ENCODE measurements around the gene PXMP2. TPM values are rescaled to one million over a fixed set of nuclear protein-coding genes. Genes with fewer than 3 reads are reported as not detected.

Gene PXMP2
- total RNA-seq, 4 donors from 2014 or later, result 40.8 to 72.5 (median 62.3) TPM

DNA sequence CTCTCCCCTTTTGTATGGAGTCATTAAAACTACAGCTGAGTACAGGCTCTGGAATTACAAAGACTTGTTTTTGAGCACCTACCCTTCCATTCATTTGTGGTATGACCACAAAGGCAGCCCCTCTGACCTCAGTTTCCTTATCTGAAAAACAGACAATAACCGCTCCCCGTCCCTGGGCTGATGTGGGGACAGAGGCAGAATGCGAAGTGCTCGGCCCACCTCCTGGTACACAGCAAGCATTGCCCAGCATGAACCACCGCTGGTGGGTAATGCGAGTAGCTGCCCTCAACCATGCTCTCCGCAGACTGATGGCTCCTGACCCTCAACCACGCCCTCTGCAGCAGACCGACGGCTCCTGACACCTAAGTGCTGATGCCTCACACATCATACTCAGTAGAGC, 46.5 kb upstream of the PXMP2 start:
- no peak overlapping the region for H3K27ac ChIP-seq
- DNase-seq (ENCODE audit: low spot score in 2 of 2), result no peak
- no peak for TF ChIP-seq POLR2A (IDR thresholded peaks at IDR 0.05)
- TF ChIP-seq, protein P1, sequence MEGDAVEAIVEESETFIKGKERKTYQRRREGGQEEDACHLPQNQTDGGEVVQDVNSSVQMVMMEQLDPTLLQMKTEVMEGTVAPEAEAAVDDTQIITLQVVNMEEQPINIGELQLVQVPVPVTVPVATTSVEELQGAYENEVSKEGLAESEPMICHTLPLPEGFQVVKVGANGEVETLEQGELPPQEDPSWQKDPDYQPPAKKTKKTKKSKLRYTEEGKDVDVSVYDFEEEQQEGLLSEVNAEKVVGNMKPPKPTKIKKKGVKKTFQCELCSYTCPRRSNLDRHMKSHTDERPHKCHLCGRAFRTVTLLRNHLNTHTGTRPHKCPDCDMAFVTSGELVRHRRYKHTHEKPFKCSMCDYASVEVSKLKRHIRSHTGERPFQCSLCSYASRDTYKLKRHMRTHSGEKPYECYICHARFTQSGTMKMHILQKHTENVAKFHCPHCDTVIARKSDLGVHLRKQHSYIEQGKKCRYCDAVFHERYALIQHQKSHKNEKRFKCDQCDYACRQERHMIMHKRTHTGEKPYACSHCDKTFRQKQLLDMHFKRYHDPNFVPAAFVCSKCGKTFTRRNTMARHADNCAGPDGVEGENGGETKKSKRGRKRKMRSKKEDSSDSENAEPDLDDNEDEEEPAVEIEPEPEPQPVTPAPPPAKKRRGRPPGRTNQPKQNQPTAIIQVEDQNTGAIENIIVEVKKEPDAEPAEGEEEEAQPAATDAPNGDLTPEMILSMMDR (IDR thresholded peaks at IDR 0.05), result no peak
- no peak for TF ChIP-seq EP300 (IDR thresholded peaks at IDR 0.05)
- H3K27me3 ChIP-seq, result no peaks in the 10 kb centered on the region
- peaks cover 0 to 84% (median 12%) of the 10 kb centered on the region in 3 donors for H3K36me3 ChIP-seq
- H3K9me3 ChIP-seq, result no peaks in the 10 kb centered on the region
- H3K4me3 ChIP-seq, result no peak overlapping the region
- 71 to 82% methylated on average over 6 to 10 of the region's 10 CpGs for WGBS, 2 donors
- peaks cover 0 to 8% (median 0%) of the 10 kb centered on the region in 4 donors for H3K4me1 ChIP-seq

DNA sequence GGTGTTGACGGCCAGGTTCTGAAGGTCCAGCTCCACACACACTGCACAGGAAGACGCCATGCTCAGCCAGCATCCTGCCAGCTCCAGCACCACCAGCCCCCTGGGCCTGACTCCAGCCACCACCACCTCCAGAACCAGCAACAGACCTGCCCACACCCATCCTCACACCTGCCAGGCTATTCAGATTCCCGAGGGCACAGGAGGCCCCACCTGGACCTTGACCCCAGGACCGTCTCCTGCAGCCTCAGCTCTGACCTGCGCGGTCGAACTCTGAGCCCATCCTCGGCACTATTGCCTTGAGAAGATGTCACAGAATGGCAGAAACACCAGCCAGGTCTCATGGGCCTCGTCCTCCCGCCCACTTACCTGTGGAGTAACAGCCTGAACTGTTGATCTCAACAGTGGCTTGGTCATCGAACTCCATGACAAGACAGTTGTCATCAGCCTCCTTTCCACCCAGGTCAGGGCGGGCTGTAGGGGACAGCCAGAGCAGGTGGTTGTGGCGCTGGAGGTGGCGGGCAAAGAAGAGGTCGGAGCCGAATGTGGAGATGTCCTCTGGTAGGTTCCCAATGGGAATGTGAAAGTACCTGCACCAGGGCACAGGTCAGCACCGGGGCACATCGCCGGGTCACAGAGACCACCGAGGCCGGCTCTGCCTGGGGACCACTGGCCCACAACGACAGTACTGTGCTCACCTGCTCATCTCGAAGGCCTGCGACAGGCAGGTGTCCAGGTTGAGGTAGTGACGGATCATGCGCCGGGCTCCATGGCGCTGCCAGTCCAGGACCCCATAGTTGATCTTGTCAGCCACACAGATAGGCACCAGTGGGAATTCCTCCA, 45.4 kb upstream of the PXMP2 start:
- Histone ChIP-seq H3K4me3 (no peak overlapping the region), H3K9me3 (no peaks in the 10 kb centered on the region), H3K27ac (no peak overlapping the region), H3K36me3 (peaks cover 0 to 84% (median 12%) of the 10 kb centered on the region in 3 donors), H3K4me1 (peaks cover 0 to 8% (median 0%) of the 10 kb centered on the region in 4 donors), H3K27me3 (no peaks in the 10 kb centered on the region)
- no peak for DNase-seq (ENCODE audit: low spot score in 2 of 2)
- 93% methylated on average over 23 to 28 of the region's 28 CpGs for WGBS, 2 donors
- TF ChIP-seq POLR2A (IDR thresholded peaks at IDR 0.05) (no peak), EP300 (IDR thresholded peaks at IDR 0.05) (no peak)
- TF ChIP-seq, protein P1 (IDR thresholded peaks at IDR 0.05), result no peak

DNA sequence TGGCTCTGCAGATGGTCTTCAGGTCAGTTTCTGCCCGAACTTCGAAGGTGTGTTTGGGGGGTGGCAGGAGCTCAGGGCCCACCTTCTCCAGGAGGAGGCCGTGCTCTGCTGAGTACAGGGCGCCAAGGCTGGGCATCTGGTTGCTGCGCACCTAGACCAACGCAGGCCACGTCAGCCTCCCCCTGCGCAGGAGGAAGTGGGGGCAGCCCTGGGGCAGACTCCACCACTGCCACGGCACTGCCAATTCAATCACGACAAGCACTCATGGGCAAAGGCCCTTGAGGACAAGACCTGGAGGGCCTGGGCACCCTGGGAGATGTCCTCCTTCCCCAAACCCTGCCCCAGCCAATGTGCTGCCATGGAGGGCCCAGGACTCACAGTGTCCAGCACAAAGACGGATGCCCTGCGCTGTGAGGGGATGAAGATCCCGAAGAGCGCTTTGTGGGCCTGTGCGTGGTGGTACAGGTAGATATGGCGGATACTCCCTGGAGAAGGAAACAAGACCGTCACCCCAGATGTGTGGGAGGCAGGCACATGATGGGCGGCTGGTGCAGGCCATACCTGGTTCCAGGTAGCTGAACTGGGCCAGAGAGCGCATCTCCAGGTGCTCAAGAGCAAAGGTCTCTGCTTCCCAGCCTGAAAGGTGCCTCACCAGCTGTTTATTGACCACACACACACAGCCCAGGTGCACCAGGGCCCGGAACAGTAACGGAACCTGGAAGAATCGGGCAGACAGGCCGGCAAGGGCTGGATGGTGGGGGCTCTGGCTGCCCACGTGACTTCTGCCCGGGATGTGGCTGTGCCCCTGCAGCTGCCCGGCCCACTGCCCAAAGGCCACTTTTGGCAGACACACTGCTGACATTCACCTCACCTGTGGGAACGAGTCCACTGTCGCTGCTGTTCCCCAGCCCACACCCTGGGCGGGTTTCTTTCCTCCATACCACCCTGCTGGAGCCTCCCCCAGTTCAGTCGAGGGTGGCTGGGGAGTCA, 44.2 kb upstream of the PXMP2 start:
- Histone ChIP-seq H3K27ac (no peak overlapping the region), H3K27me3 (no peaks in the 10 kb centered on the region), H3K9me3 (no peaks in the 10 kb centered on the region), H3K4me1 (peaks cover 0 to 8% (median 0%) of the 10 kb centered on the region in 4 donors), H3K4me3 (no peak overlapping the region), H3K36me3 (peaks cover 0 to 84% (median 12%) of the 10 kb centered on the region in 3 donors)
- TF ChIP-seq, protein P1 (IDR thresholded peaks at IDR 0.05), result no peak
- 94 to 95% methylated on average over 21 to 27 of the region's 30 CpGs for WGBS, 2 donors
- no peak for DNase-seq (ENCODE audit: low spot score in 2 of 2)

GRCh38 chr12:132646850-132647249, 40.5 kb upstream of the PXMP2 start:
- no peak overlapping the region for H3K27ac ChIP-seq
- H3K36me3 ChIP-seq, result peaks cover 0 to 83% (median 8%) of the 10 kb centered on the region in 3 donors
- TF ChIP-seq EP300 (IDR thresholded peaks at IDR 0.05), result no peak
- TF ChIP-seq, protein P1 (IDR thresholded peaks at IDR 0.05), result no peak
- TF ChIP-seq POLR2A (IDR thresholded peaks at IDR 0.05), result no peak
- H3K27me3 ChIP-seq, result no peaks in the 10 kb centered on the region
- no peaks in the 10 kb centered on the region for H3K9me3 ChIP-seq
- H3K4me1 ChIP-seq, result no peaks in the 10 kb centered on the region
- no peak overlapping the region for H3K4me3 ChIP-seq
- WGBS, 2 donors, result 91 to 94% methylated on average over 7 of the region's 7 CpGs
- DNase-seq (ENCODE audit: low spot score in 2 of 2), result no peak

All from tibial nerve (tissue), 4 donors.